ENCODE data around the gene FAM168A.

FAM168A gene

GRCh38 chr11:73468590-73469161 is 129.2 kb downstream of the FAM168A start:
- no peak overlapping the region for H3K4me3 ChIP-seq (replicated peaks; ENCODE audit: low read depth, low read length)
- TF ChIP-seq CTCF (IDR thresholded peaks at IDR 0.05; ENCODE audit: low read depth, low read length, missing control alignments) = no peak
- no peak for DNase-seq (ENCODE audit: extremely low read depth, low read depth)

- no peak for DNase-seq (ENCODE audit: extremely low read depth, low read depth)
- no peak for TF ChIP-seq CTCF (IDR thresholded peaks at IDR 0.05; ENCODE audit: low read depth, low read length, missing control alignments)
- no peak overlapping the region for H3K4me3 ChIP-seq (replicated peaks; ENCODE audit: low read depth, low read length)
These were observed 130.4 kb downstream of the FAM168A start for GRCh38 chr11:73467505-73467904.

GRCh38 chr11:73466643-73467042 is 131.3 kb downstream of the FAM168A start:
- no peak overlapping the region for H3K4me3 ChIP-seq (replicated peaks; ENCODE audit: low read depth, low read length)
- no peak for DNase-seq (ENCODE audit: extremely low read depth, low read depth)
- no peak for TF ChIP-seq CTCF (IDR thresholded peaks at IDR 0.05; ENCODE audit: low read depth, low read length, missing control alignments)

- TF ChIP-seq CTCF (IDR thresholded peaks at IDR 0.05; ENCODE audit: low read depth, low read length, missing control alignments) = no peak
- DNase-seq (ENCODE audit: extremely low read depth, low read depth) = no peak
- no peak overlapping the region for H3K4me3 ChIP-seq (replicated peaks; ENCODE audit: low read depth, low read length)
These were observed 132.0 kb downstream of the FAM168A start for GRCh38 chr11:73465871-73466270.

- DNase-seq (ENCODE audit: extremely low read depth, low read depth) = no peak
- H3K4me3 ChIP-seq (replicated peaks; ENCODE audit: low read depth, low read length) = no peak overlapping the region
- no peak for TF ChIP-seq CTCF (IDR thresholded peaks at IDR 0.05; ENCODE audit: low read depth, low read length, missing control alignments)
These were observed 132.8 kb downstream of the FAM168A start for GRCh38 chr11:73465023-73465675.

GRCh38 chr11:73464347-73464746 is 133.6 kb downstream of the FAM168A start:
- no peak overlapping the region for H3K4me3 ChIP-seq (replicated peaks; ENCODE audit: low read depth, low read length)
- DNase-seq (ENCODE audit: extremely low read depth, low read depth) = no peak
- no peak for TF ChIP-seq CTCF (IDR thresholded peaks at IDR 0.05; ENCODE audit: low read depth, low read length, missing control alignments)
